ENCODE measurements around the gene STEAP3. TPM values are rescaled to one million over a fixed set of nuclear protein-coding genes. Genes with fewer than 3 reads are reported as not detected.
A peak's percentile ranks its signal among the peaks of the same experiment; 100 is the strongest.

The STEAP3 gene
- total RNA-seq, 1 experiment from 2014 or later: 15.4 TPM

DNA sequence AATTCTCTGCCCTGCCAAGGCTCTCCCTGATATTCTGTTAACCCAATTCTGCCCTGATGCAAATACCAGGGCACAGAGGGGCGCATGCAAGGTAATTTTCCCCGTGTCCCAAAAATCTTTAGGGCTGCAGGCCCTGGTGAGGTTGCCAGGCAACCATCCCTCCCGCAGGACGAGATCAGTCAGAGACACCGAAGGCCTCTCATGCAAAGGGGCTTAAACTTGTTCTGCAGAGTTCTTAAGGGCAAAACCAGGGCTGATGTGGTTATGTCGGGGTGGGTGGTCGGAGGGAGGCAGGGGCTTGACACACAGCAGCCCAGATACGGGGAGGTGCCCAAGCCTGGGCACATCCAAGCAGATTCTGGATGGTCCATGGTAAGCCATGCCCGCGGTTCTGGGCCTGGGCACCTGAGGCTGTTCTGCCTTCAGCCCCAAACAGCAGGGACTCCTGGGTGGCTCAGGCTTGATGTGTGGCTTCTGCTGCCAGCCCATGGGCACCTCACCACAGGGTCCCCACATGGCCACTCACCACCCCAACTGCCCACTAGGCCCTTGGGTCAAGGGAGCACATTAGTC, 27.2 kb downstream of the STEAP3 start:
- no peak overlapping the region for H3K27ac ChIP-seq (ENCODE audit: insufficient read length, low read depth, low read length)
- no peak overlapping the region for H3T11ph ChIP-seq (ENCODE audit: low read length)
- no peak overlapping the region for H3K18ac ChIP-seq (ENCODE audit: insufficient read length, low read depth, low read length)
- peak; percentile 11 for DNase-seq
- Mint-ChIP-seq H3K9me3 (no peaks in the 10 kb centered on the region; a peak in 1 of 5 replicates), H3K4me1 (peaks cover 40 to 51% of the 10 kb centered on the region in 2 experiments), H3K36me3 (ENCODE audit: insufficient read depth in 1 of 3, low read depth in 3 of 3) (peaks cover 32 to 50% (median 38%) of the 10 kb centered on the region in 3 experiments), H3K4me3 (no peak overlapping the region), H3K27me3 (ENCODE audit: low read depth) (no peaks in the 10 kb centered on the region), H3K27ac (peak overlapping the region; percentile 89 to 92 (median 90); a peak in 4 of 7 replicates)
- H2BK12ac ChIP-seq (ENCODE audit: insufficient read length, low read depth, low read length): no peak overlapping the region
- no peak overlapping the region for H3K56ac ChIP-seq (ENCODE audit: insufficient read length, low read depth, low read length)
- no peaks in the 10 kb centered on the region for H4K20me1 ChIP-seq (ENCODE audit: control insufficient read depth, insufficient read depth, insufficient read length)
- no peak overlapping the region for H2AK5ac ChIP-seq (ENCODE audit: insufficient read length, low read length)
- H4K8ac ChIP-seq (replicated peaks; ENCODE audit: insufficient read length, low read depth, low read length): no peak overlapping the region
- no peaks in the 10 kb centered on the region for H3K23me2 ChIP-seq (ENCODE audit: insufficient read length, low read depth, low read length, poor library complexity, severe bottlenecking)
- H3K79me1 ChIP-seq (ENCODE audit: insufficient read depth, low read depth, low read length, poor library complexity, severe bottlenecking): no peaks in the 10 kb centered on the region
- WGBS (ENCODE audit: extremely low coverage, insufficient read length, low lambda C conversion rate): no CpG with 5 or more reads among the region's 10 CpGs
- no peak overlapping the region for H3K4me2 ChIP-seq (ENCODE audit: insufficient read depth, insufficient read length, low read length)
- H2BK120ac ChIP-seq (ENCODE audit: low read depth, low read length, poor library complexity, severe bottlenecking): no peak overlapping the region
- H3K79me2 ChIP-seq (ENCODE audit: insufficient read depth, low read length): no peaks in the 10 kb centered on the region
- TF ChIP-seq, protein P1, sequence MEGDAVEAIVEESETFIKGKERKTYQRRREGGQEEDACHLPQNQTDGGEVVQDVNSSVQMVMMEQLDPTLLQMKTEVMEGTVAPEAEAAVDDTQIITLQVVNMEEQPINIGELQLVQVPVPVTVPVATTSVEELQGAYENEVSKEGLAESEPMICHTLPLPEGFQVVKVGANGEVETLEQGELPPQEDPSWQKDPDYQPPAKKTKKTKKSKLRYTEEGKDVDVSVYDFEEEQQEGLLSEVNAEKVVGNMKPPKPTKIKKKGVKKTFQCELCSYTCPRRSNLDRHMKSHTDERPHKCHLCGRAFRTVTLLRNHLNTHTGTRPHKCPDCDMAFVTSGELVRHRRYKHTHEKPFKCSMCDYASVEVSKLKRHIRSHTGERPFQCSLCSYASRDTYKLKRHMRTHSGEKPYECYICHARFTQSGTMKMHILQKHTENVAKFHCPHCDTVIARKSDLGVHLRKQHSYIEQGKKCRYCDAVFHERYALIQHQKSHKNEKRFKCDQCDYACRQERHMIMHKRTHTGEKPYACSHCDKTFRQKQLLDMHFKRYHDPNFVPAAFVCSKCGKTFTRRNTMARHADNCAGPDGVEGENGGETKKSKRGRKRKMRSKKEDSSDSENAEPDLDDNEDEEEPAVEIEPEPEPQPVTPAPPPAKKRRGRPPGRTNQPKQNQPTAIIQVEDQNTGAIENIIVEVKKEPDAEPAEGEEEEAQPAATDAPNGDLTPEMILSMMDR (conservative IDR thresholded peaks at IDR 0.05): no peak
- H3K9ac ChIP-seq (ENCODE audit: extremely low read depth, insufficient read length, low read length): no peak overlapping the region
- no peak overlapping the region for H3K14ac ChIP-seq (ENCODE audit: insufficient read depth, low read length)
- H4K5ac ChIP-seq (ENCODE audit: insufficient read length, low read depth, low read length): no peak overlapping the region
- no peaks in the 10 kb centered on the region; the same call in 1 of the 2 replicates for H3K4me1 ChIP-seq (ENCODE audit: insufficient read depth, low read length)
- H3K4ac ChIP-seq (ENCODE audit: low read depth, low read length): no peak overlapping the region
- no peaks in the 10 kb centered on the region for H3K9me3 ChIP-seq (ENCODE audit: control insufficient read depth, low read depth, low read length)
- H2BK20ac ChIP-seq (ENCODE audit: low read depth, low read length, poor library complexity, severe bottlenecking): no peak overlapping the region
- no peak overlapping the region for H2AFZ ChIP-seq (ENCODE audit: low read length)
- H4K91ac ChIP-seq (ENCODE audit: insufficient read length, low read depth, low read length): no peak overlapping the region
- no peak overlapping the region for H2BK5ac ChIP-seq (ENCODE audit: insufficient read length, low read length)
- no peak overlapping the region for H2BK15ac ChIP-seq (ENCODE audit: low read depth, low read length)
- no peak overlapping the region for H3K23ac ChIP-seq (ENCODE audit: insufficient read length, low read depth, low read length)
- no peaks in the 10 kb centered on the region for H3K27me3 ChIP-seq (ENCODE audit: insufficient read depth, low read length)
